Right lobe of liver (tissue), 4 donors: Measurements from ENCODE around the gene AATK.

Experiments used
- CTCF ChIP-seq, 4 donors: fragments of 200-600 bp in 3 of 4; fragments of 450-650 bp in 1 of 4; IDR thresholded peaks; one replicate each; pipeline versions ENCODE4 v1.5.1 to v1.8.0; 2016 to 2022; ENCODE audit warnings: antibody characterized with exemption in 4 of 4, mild to moderate bottlenecking in 2 of 4
- POLR2A ChIP-seq: fragments of 450-650 bp; IDR thresholded peaks from one replicate; pipeline ENCODE4 v1.6.1; 2017; ENCODE audit warnings: antibody characterized with exemption, mild to moderate bottlenecking
- donor health status: DM: no; HTN: no; CAD: no.
- donor health status: DM: no; HTN: no; CAD: no.
- donor health status: DM: no; HTN: yes; CAD: no.

GRCh38 chr17:81124377-81124776 is 41.6 kb downstream of the AATK start:
- TF ChIP-seq POLR2A: no peak
- no peak for TF ChIP-seq CTCF (IDR thresholded peaks at IDR 0.05)
